GM12865 (cell line): Measurements from ENCODE around the gene C2orf49.
"Not testable (repeated sequence)": the region's sequence is repeated elsewhere in the genome, so short reads cannot be mapped to it uniquely, and the experiment has no call there.

ENCODE experiments used
- DNase-seq: peaks from one replicate; pipeline ENCODE4 v3.0.0; 2010; ENCODE audit warnings: low read depth
- H3K4me3 ChIP-seq: 2 replicates; pipeline ENCODE4 v1.5.1; 2011; ENCODE audit warnings: mild to moderate bottlenecking, low read depth, low read length, control low read depth
- TF ChIP-seq, protein P1 (sequence below): IDR thresholded peaks from 2 replicates; pipeline ENCODE4 v1.5.1; 2011; ENCODE audit warnings: low read length, control low read depth, low read depth, inconsistent platforms; ENCODE audit not compliant: insufficient read depth; ENCODE audit errors: missing control alignments

Gene C2orf49

DNA sequence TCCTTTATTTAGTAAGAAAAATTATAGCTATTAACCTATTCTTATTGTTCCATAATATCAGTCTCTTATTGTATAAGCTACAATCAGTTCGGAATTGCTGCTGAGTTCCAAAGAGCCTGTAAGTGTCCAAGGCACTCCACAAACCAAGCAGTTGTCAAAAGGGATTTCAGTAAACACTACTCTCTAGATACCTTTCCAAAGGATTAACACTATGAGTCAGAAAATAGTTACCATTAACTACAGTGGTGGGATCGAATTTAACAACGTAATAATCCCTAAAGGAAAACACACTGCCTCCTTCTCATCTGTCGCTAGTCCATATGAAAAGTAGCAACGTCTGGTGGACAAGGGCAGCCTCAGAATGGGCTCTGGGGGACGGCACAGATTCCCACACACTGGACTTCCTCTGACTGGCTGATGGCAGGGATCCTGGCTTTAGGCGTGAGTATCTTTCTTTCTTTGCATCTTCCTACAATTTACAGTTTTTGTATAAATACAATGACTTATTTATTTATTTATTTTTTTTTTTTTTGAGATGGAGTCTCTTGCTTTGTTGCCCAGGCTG lies 16.6 kb upstream of the C2orf49 start:
- TF ChIP-seq, protein P1, sequence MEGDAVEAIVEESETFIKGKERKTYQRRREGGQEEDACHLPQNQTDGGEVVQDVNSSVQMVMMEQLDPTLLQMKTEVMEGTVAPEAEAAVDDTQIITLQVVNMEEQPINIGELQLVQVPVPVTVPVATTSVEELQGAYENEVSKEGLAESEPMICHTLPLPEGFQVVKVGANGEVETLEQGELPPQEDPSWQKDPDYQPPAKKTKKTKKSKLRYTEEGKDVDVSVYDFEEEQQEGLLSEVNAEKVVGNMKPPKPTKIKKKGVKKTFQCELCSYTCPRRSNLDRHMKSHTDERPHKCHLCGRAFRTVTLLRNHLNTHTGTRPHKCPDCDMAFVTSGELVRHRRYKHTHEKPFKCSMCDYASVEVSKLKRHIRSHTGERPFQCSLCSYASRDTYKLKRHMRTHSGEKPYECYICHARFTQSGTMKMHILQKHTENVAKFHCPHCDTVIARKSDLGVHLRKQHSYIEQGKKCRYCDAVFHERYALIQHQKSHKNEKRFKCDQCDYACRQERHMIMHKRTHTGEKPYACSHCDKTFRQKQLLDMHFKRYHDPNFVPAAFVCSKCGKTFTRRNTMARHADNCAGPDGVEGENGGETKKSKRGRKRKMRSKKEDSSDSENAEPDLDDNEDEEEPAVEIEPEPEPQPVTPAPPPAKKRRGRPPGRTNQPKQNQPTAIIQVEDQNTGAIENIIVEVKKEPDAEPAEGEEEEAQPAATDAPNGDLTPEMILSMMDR, result no peak
- no peak for DNase-seq
- no peak overlapping the region for H3K4me3 ChIP-seq

DNA sequence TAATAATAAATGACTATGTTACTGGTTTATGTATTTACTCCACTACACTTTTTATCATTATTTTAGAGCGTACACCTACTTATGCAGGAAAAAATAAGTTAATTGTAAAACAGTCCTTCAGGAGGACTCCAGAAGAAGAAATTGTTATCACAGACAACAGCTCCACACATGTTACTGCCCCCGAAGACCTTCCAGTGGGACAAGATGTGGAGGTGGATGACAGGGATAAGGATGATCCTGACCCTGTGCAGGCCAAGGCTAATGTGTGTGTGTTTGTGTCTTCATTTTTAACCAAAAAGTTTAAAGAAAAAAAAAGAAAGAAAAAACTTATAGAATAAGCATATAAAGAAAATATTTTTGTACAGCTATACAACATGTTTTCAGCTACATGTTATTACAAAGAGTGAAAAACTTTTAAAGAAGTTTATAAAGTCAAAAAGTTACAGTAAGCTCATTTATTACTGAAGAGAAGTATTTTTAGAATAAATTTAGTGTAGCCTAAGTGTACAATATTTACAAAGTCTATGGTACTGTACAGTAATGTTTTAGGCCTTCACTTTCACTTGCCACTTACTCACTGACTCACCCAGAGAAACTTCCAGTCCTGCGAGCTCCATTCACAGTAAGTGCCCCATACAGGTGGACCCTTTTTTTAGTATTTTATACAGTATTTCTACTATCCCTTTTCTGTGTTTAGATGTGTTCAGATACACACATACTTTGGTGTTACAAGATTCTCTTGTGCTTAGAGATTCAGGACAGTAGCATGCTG lies 15.3 kb upstream of the C2orf49 start:
- no peak for DNase-seq
- no peak overlapping the region for H3K4me3 ChIP-seq

DNA sequence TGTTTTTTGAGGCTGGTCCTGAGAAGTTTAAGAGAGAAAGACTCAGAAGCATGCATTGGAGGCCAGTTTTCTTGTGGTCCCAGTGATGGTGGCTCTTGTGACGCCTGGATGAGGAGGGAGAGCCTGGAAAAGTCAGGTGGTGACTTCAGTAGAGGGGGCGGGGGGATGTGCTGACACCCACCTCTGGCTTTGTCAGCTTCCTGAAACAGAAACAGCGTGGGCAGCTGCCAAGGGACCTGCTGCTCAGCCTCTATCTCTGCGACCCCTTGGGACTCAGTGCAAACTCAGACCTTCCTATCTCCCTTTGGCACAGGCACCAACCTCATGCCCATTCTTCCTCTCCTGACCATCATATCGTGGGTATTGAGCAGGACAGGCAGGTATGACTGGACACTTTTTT lies 14.2 kb upstream of the C2orf49 start:
- no peak overlapping the region for H3K4me3 ChIP-seq
- DNase-seq, result peak; percentile 11

More for the DNA sequence above, 15.3 kb upstream of the C2orf49 start:
- TF ChIP-seq, protein P1, result no peak

DNA sequence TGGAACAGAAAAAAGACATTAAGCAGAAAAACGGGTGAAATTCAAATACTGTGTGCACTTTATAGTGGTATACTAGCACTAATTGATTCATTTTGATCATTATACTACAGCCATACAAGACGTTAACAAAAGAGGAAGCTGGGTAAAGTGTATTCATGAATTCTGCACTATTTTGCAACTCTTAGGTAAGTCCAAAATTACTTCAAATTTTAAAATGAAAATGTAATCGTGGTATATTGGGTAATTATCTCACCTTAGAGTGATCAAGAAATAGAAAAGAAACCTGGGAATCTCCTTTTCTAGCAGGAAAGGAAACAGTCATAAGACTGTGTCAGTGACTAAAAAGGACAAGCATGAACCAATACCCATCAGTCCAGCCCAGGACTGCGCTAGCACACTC lies 13.2 kb upstream of the C2orf49 start:
- DNase-seq, result no peak
- H3K4me3 ChIP-seq, result no peak overlapping the region
- TF ChIP-seq, protein P1, result no peak

More for the DNA sequence above, 14.2 kb upstream of the C2orf49 start:
- TF ChIP-seq, protein P1, result no peak

DNA sequence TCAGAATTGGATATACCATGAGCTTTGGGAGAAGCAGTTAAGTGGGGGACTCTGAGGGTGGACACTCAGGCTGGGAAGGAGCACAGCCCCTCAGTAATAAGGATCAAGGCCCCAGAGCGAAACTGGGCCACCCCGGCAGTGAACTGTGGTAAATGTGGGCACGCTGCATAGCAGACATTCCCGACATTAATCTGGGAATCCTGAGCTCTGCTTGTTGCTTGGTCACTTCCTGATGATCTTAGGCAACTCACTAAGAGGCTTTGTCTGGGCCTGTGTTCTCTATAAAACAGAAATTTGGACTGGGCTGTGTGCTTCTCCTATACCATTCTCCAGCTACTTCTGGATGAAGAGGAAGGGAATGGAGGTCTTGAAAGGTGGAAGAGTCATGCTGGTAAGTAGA lies 12.6 kb upstream of the C2orf49 start:
- TF ChIP-seq, protein P1, result no peak
- DNase-seq, result no peak
- no peak overlapping the region for H3K4me3 ChIP-seq

DNA sequence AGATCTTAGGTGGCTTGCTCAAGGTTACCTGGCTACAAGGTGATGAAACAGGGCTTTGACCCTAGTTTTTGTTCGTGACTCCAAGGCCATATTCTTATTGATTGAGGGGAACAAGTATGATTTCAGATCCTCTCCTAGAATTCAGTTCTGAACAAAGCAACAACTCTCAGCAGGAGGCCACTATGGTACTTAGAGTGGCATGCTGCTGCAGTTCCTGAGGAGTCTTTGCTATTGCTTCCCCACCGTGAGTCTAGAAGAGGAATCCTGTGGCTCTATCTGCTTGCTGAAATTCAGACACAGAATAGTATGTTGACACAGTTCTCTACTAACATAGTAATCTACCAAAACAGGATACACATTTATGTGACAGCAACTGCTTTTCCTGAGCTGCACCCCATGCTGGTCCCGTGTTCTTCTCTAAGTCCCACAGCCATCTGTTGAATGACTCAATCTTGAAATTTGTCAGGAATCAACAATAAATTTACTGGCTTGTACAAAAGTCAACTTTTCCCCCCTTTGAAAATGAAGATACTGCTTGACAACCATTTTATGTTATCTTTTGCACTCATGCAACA lies 11.9 kb upstream of the C2orf49 start:
- TF ChIP-seq, protein P1, result no peak
- DNase-seq, result no peak
- H3K4me3 ChIP-seq, result no peak overlapping the region

DNA sequence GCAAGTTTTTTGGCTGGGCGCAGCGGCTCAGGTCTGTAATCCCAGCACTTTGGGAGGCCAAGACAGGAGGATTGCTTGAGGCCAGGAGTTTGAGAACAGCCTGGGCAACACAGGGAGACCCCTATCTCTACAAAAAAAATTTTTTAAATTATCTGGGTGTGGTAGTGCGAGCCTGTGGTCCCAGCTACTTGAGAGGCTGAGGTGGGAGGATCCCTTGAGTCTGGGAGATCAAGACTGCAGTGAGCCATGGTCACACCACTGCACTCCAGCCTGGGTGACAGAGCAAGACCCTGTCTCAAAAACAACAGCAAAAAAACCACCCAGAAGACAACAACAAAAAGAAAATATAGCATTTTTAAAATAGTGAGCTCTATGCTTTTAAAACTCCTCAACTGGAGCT lies 10.1 kb upstream of the C2orf49 start:
- not testable (repeated sequence) for DNase-seq, H3K4me3 ChIP-seq
